Amygdala (tissue), 56 donors: Measurements from ENCODE around the gene AIG1.
"Not testable (repeated sequence)": the region's sequence is repeated elsewhere in the genome, so short reads cannot be mapped to it uniquely, and the experiment has no call there.

Source experiments
- DNase-seq, 56 donors: peaks; one replicate each; lab custom pipeline; 2025; lab: John Stamatoyannopoulos, UW

AIG1 gene

GRCh38 chr6:143299253-143300166, 238.8 kb downstream of the AIG1 start:
- no peak for DNase-seq

GRCh38 chr6:143301188-143301587, 240.5 kb downstream of the AIG1 start:
- no peak for DNase-seq

- not testable (repeated sequence) for DNase-seq
These were observed 247.1 kb downstream of the AIG1 start for GRCh38 chr6:143307760-143308159.

GRCh38 chr6:143313163-143313562, 252.5 kb downstream of the AIG1 start:
- DNase-seq, result no peak

GRCh38 chr6:143321491-143322086, 260.9 kb downstream of the AIG1 start:
- DNase-seq, result no peak

GRCh38 chr6:143322386-143322785, 261.7 kb downstream of the AIG1 start:
- no peak for DNase-seq

GRCh38 chr6:143323729-143324470, 263.2 kb downstream of the AIG1 start:
- no peak for DNase-seq

GRCh38 chr6:143325379-143326140, 264.9 kb downstream of the AIG1 start:
- DNase-seq, result no peak

- no peak for DNase-seq
These were observed 268.2 kb downstream of the AIG1 start for GRCh38 chr6:143328876-143329275.

- DNase-seq, result no peak
These were observed 268.6 kb downstream of the AIG1 start for GRCh38 chr6:143329323-143329722.

- DNase-seq, result no peak
These were observed 270.7 kb downstream of the AIG1 start for GRCh38 chr6:143331362-143331761.

GRCh38 chr6:143332153-143332845, 271.6 kb downstream of the AIG1 start:
- DNase-seq, result no peak

GRCh38 chr6:143333081-143333480, 272.4 kb downstream of the AIG1 start:
- no peak for DNase-seq

GRCh38 chr6:143333749-143334520, 273.2 kb downstream of the AIG1 start:
- peak in 5 of 56 donors; percentile 1 to 10 (median 6) for DNase-seq

GRCh38 chr6:143335865-143336264, 275.2 kb downstream of the AIG1 start:
- no peak for DNase-seq

- no peak for DNase-seq
These were observed 275.9 kb downstream of the AIG1 start for GRCh38 chr6:143336446-143337152.

- DNase-seq, result peak in 4 of 56 donors; percentile 2 to 18 (median 3)
These were observed 276.7 kb downstream of the AIG1 start for GRCh38 chr6:143337201-143337949.

- DNase-seq, result no peak
These were observed 278.5 kb downstream of the AIG1 start for GRCh38 chr6:143339223-143339622.
